D341Med (cell line): ENCODE data around the gene PALLD.
"Not testable (repeated sequence)": the region's sequence is repeated elsewhere in the genome, so short reads cannot be mapped to it uniquely, and the experiment has no call there.

Source experiments
- DNase-seq: peaks from one replicate; pipeline ENCODE4 v3.0.0; 2012; ENCODE audit warnings: low spot score

Gene PALLD

GRCh38 chr4:168496834-168497233 is at the start of gene PALLD:
Gene PALLD (plus strand): TSS chr4:168497052.
- no peak for DNase-seq

GRCh38 chr4:168449063-168449462 is 47.8 kb upstream of the PALLD start:
- DNase-seq = not testable (repeated sequence)

- no peak for DNase-seq
These were observed 47.0 kb upstream of the PALLD start for GRCh38 chr4:168449719-168450452.

DNA sequence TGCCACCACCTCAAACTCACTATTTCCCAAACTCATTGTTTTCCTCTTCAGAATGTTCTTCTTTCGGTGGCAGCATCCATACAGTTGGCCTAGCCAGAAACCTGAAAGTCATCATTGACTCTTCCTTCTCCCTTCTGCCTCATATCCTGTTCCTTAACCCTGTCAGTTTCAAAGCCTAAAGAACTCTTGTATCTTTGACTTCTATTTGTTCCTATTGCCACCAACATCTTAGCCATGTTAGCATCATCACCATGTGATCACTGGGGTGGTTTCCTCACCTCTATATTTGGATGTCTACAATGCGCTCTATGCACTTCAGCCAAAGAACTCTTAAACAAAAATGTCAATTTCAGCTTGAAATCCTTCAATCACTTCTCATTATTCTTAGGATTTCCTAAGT is 45.5 kb upstream of the PALLD start:
- no peak for DNase-seq

DNA sequence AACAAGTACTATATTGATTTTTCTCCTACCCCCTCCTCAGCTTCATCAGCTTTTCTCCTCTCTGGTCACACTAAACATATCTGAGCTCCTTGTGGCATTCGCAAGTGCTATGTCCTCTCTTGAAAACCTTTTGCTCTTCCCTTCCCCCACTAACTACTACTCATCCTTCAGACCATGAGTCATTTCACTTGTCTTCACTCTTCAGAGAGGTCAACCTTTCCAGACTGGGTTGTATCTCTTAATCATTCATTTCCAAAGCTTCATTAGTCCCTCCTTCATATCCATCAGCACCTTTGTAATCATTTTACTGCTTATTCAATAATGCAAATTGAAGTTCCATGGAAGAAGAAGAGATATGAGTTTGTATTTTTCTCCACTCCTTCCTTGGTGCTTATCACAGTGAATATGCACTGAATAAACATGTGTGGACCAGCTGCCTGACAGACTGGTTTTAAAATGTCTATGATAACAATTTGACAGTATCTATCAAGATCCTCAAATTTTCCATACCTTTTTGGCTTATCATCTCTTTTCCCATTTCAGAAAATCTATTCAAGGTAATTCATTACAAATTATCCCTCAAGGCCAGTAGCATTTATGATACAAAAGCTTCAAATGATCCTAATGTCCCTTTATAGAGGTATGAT is 45.0 kb upstream of the PALLD start:
- no peak for DNase-seq

- DNase-seq = no peak
These were observed 43.7 kb upstream of the PALLD start for GRCh38 chr4:168453146-168453545.

DNA sequence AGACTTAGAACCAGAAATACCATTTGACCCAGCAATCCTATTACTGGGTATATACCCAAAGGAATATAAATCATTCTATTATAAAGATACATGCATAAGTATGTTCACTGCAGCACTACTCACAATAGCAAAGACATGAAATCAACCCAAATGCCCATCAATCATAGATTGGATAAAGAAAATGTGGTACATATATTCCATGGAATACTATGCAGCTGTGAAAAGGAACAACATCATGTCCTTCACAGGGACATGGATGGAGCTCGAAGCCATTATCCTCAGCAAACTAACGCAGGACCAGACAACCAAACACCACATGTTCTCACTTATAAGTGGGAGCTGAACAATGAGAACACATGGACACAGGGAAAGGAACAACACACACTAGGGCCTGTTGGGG is 38.6 kb upstream of the PALLD start:
- not testable (repeated sequence) for DNase-seq

GRCh38 chr4:168461821-168462220 is 35.0 kb upstream of the PALLD start:
- DNase-seq = no peak

DNA sequence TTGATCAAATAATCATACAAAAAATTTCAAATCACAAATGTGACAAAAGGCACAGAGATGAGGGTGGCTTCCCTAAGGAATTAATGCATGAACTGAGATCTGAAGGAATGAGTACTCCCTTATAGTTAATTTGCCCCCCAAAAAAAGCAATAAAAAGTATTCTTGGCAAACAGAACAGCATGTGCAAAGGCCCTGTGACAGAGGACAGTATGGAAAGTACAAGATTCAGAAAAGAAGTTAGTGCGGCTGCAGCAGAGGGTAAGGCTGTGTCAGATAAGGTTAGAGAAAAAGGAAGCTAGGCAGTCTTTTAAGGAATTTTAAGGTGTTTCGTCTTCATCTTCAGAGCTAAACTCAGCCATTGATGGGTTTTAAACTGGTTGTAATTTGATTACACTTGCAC is 23.9 kb upstream of the PALLD start:
- DNase-seq = no peak

DNA sequence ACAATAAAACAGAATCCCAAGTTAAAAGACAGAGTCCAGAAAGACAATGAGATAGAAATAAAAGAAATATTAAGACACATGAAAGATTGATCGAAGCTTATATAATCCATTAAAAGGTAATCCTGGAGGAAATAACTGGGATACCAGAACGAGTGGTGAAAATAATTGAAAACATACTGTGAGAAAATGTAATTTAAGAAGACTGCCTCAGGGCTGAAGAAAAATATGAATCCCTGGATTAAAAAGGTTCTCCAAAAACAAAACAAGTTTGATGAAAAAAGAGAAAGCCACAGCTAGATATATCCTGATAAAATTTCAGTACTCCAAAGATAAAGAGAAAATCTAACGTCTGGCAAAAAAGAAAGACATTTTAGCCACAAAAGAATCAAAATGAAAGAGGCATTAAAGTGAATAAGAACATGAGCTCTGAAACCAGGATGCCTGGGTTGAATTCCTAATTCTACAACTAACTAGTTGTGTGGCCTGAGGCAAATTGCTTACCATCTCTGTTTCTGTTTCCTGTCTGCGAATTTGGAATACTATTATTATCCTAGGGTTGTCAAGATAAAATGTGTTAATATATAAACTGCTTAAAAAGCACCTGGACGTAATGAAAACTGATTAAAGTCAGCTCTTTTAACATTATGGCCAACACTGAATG is 22.1 kb upstream of the PALLD start:
- no peak for DNase-seq

DNA sequence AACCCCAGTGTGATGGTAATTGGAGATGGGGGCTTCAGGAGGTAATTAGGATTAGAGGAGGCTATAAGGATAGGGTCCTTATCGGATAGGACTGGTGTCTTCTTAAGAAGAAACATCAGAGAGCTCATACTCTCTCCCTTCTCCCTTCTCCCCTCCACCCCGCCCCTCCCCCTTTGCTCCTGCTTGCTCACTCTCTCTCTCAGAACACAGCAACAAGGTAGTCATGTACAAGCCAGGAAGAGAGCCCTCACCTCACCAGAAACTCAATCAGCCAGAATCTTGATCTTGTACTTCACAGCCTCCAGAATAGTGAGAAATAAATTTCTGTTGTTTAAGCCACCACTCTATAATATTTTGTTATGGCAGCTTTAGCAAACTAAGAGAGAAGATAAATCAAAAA is 21.1 kb upstream of the PALLD start:
- DNase-seq = no peak

- DNase-seq = no peak
These were observed 18.0 kb upstream of the PALLD start for GRCh38 chr4:168478868-168479267.

- DNase-seq = no peak
These were observed 15.8 kb upstream of the PALLD start for GRCh38 chr4:168480931-168481611.

GRCh38 chr4:168483811-168484210 is 13.0 kb upstream of the PALLD start:
- DNase-seq = no peak

- DNase-seq = no peak
These were observed 12.2 kb upstream of the PALLD start for GRCh38 chr4:168484626-168485025.

- no peak for DNase-seq
These were observed 11.5 kb upstream of the PALLD start for GRCh38 chr4:168485156-168485910.

DNA sequence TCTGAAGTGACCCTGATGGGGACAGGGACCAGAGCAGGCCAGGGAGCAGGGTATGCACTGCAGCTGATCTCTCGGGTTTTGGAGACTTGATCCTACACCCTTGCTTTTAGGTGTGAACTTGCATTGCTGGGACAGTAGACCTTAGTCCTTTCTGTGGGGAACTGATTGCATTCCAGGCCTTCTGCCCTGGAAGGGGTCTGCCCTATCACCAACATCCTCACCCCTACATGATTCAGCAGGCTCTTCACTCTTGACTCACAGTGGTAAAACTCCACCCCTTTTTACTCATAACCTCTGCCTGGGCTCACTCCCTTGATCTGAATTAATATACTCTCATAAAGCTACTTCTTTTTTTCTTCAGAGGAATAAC is 10.0 kb upstream of the PALLD start:
- no peak for DNase-seq

DNA sequence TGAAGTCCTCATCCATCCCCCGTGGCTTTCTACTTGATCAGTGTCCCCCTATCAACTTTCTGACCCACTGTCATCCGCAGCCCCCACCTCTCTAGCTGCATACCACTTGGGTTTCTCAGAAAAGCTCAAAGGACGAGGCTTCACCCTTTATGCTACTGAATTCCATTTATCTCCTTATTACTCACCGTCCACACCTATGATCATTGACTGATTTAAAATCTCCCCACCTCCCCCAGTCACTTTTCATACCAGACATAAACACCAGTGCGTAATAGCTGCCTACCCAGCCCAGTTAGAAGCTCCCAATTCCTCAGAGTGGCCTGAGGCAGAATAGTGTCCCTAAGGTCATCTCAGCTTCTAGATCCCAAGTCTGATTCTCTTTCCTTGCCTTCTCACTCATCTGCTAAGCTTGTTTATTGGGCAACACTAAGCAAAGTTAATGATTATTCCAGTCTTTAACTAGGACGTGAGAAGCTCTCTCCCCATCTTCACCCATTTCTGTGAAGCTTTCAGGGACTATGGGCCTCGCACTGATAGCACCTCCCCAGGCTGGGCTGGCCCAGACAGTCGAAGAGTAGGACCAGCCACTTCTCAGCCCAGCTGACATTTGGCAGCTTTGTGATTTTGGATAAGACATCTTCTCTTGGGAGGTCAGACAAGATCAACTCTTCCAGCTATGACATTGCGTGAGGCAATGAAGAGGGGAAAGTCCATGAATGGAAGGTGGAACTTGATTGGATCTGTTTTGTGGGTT is 9.4 kb upstream of the PALLD start:
- DNase-seq = no peak

- DNase-seq = no peak
These were observed 8.0 kb upstream of the PALLD start for GRCh38 chr4:168488869-168489274.

DNA sequence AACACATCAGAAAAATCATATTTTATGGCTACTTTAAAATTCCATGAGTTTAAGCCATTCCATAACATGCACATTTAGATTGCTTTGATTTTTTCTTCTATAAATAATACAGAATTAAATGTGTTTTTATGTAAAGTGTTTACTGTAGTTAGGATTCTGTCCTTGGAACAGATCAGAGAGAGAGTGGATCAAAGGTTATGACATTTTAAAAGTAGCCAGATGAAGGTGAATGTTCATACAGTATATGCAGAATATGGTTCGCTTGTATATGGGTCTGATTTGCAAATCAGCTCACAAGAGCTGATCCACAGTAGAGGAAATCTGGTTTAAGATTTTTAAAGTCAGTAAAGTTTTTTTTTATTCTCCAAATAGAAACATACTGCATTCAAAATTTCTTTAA is 7.2 kb upstream of the PALLD start:
- no peak for DNase-seq

DNA sequence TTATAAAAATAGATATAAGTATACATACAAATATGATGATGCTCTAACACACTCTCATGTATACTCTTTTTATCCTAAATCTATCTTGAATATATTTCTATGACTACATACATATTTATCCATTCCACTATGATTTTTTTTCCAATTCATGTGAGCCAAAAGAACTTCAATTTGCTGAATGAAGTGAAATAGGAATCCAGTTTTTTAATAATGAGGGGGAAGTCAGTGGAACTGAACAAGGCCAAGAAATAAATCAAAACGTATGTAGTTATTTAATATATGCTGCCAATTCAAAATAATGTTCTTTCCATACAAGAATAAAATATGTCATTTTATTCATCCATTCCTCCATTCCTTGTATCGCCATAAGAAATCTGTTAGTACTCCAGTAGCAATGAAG is 6.1 kb upstream of the PALLD start:
- DNase-seq = no peak
